ENCODE measurements around the gene AQP6.
A peak's percentile ranks its signal among the peaks of the same experiment; 100 is the strongest.

Gene AQP6

GRCh38 chr12:49974231-49974675 lies 1.5 kb downstream of the AQP6 start:
- no peak for FAIRE-seq
- TF ChIP-seq POLR2A (IDR thresholded peaks at IDR 0.05; ENCODE audit: low read depth, low read length) (no peak), TAF1 (IDR thresholded peaks at IDR 0.05; ENCODE audit: low read depth, low read length) (no peak), POLR2AphosphoS5 (IDR thresholded peaks at IDR 0.05; ENCODE audit: low read depth, low read length) (no peak), SPI1 (IDR thresholded peaks at IDR 0.05; ENCODE audit: low read depth, low read length) (no peak), POU2F2 (IDR thresholded peaks at IDR 0.05; ENCODE audit: low read depth, low read length) (no peak), PAX5 (IDR thresholded peaks at IDR 0.05; ENCODE audit: insufficient read depth, low read length, severe bottlenecking) (no peak)
- no peak for DNase-seq (ENCODE audit: insufficient read length, low spot score)

GRCh38 chr12:49974677-49975317 lies 2.0 kb downstream of the AQP6 start:
- TF ChIP-seq SPI1 (IDR thresholded peaks at IDR 0.05; ENCODE audit: low read depth, low read length) = no peak
- no peak for TF ChIP-seq POLR2AphosphoS5 (IDR thresholded peaks at IDR 0.05; ENCODE audit: low read depth, low read length)
- no peak for TF ChIP-seq POU2F2 (IDR thresholded peaks at IDR 0.05; ENCODE audit: low read depth, low read length)
- TF ChIP-seq POLR2A (IDR thresholded peaks at IDR 0.05; ENCODE audit: low read depth, low read length) = no peak
- TF ChIP-seq TAF1 (IDR thresholded peaks at IDR 0.05; ENCODE audit: low read depth, low read length) = no peak
- TF ChIP-seq PAX5 (IDR thresholded peaks at IDR 0.05; ENCODE audit: insufficient read depth, low read length, severe bottlenecking) = no peak
- DNase-seq (ENCODE audit: insufficient read length, low spot score) (no peak), FAIRE-seq (no peak)

GRCh38 chr12:49975318-49975761 lies 2.6 kb downstream of the AQP6 start:
- FAIRE-seq = no peak
- no peak for DNase-seq (ENCODE audit: insufficient read length, low spot score)
- TF ChIP-seq PAX5 (IDR thresholded peaks at IDR 0.05; ENCODE audit: insufficient read depth, low read length, severe bottlenecking) = no peak
- no peak for TF ChIP-seq POLR2A (IDR thresholded peaks at IDR 0.05; ENCODE audit: low read depth, low read length)
- no peak for TF ChIP-seq SPI1 (IDR thresholded peaks at IDR 0.05; ENCODE audit: low read depth, low read length)
- TF ChIP-seq POLR2AphosphoS5 (IDR thresholded peaks at IDR 0.05; ENCODE audit: low read depth, low read length) = no peak
- TF ChIP-seq TAF1 (IDR thresholded peaks at IDR 0.05; ENCODE audit: low read depth, low read length) = no peak
- TF ChIP-seq POU2F2 (IDR thresholded peaks at IDR 0.05; ENCODE audit: low read depth, low read length) = no peak

- TF ChIP-seq PAX5 (IDR thresholded peaks at IDR 0.05; ENCODE audit: insufficient read depth, low read length, severe bottlenecking) (no peak), POU2F2 (IDR thresholded peaks at IDR 0.05; ENCODE audit: low read depth, low read length) (no peak), POLR2A (IDR thresholded peaks at IDR 0.05; ENCODE audit: low read depth, low read length) (no peak), TAF1 (IDR thresholded peaks at IDR 0.05; ENCODE audit: low read depth, low read length) (no peak)
- no peak for FAIRE-seq
These were observed 3.8 kb downstream of the AQP6 start for GRCh38 chr12:49976557-49976956.

GRCh38 chr12:49978125-49978524 lies 5.4 kb downstream of the AQP6 start:
- no peak for TF ChIP-seq PAX5 (IDR thresholded peaks at IDR 0.05; ENCODE audit: insufficient read depth, low read length, severe bottlenecking)
- DNase-seq (ENCODE audit: insufficient read length, low spot score) (no peak), FAIRE-seq (no peak)

More at GRCh38 chr12:49976557-49976956, 3.8 kb downstream of the AQP6 start:
- DNase-seq (ENCODE audit: insufficient read length, low spot score) = no peak

GRCh38 chr12:49979016-49979586 lies 6.4 kb downstream of the AQP6 start:
- TF ChIP-seq POLR2AphosphoS5 (IDR thresholded peaks at IDR 0.05; ENCODE audit: low read depth, low read length) (no peak), POU2F2 (IDR thresholded peaks at IDR 0.05; ENCODE audit: low read depth, low read length) (no peak), PAX5 (IDR thresholded peaks at IDR 0.05; ENCODE audit: insufficient read depth, low read length, severe bottlenecking) (no peak), SPI1 (IDR thresholded peaks at IDR 0.05; ENCODE audit: low read depth, low read length) (no peak), TAF1 (IDR thresholded peaks at IDR 0.05; ENCODE audit: low read depth, low read length) (no peak), POLR2A (IDR thresholded peaks at IDR 0.05; ENCODE audit: low read depth, low read length) (no peak)
- FAIRE-seq = no peak
- no peak for DNase-seq (ENCODE audit: insufficient read length, low spot score)

- peak; percentile 71 for FAIRE-seq
- no peak for TF ChIP-seq TAF1 (IDR thresholded peaks at IDR 0.05; ENCODE audit: low read depth, low read length)
- TF ChIP-seq SPI1 (IDR thresholded peaks at IDR 0.05; ENCODE audit: low read depth, low read length) = no peak
- no peak for TF ChIP-seq PAX5 (IDR thresholded peaks at IDR 0.05; ENCODE audit: insufficient read depth, low read length, severe bottlenecking)
- no peak for TF ChIP-seq POLR2A (IDR thresholded peaks at IDR 0.05; ENCODE audit: low read depth, low read length)
- TF ChIP-seq POLR2AphosphoS5 (IDR thresholded peaks at IDR 0.05; ENCODE audit: low read depth, low read length) = no peak
- no peak for TF ChIP-seq POU2F2 (IDR thresholded peaks at IDR 0.05; ENCODE audit: low read depth, low read length)
- DNase-seq (ENCODE audit: insufficient read length, low spot score) = no peak
These were observed 7.0 kb downstream of the AQP6 start for GRCh38 chr12:49979791-49980190.

GRCh38 chr12:49980501-49981349 lies 8.0 kb downstream of the AQP6 start:
- FAIRE-seq (no peak), DNase-seq (ENCODE audit: insufficient read length, low spot score) (no peak)
- TF ChIP-seq POLR2AphosphoS5 (IDR thresholded peaks at IDR 0.05; ENCODE audit: low read depth, low read length) (no peak), POU2F2 (IDR thresholded peaks at IDR 0.05; ENCODE audit: low read depth, low read length) (no peak), POLR2A (IDR thresholded peaks at IDR 0.05; ENCODE audit: low read depth, low read length) (no peak), TAF1 (IDR thresholded peaks at IDR 0.05; ENCODE audit: low read depth, low read length) (no peak), PAX5 (IDR thresholded peaks at IDR 0.05; ENCODE audit: insufficient read depth, low read length, severe bottlenecking) (no peak), SPI1 (IDR thresholded peaks at IDR 0.05; ENCODE audit: low read depth, low read length) (no peak)

Data from GM12891 (cell line).